Stimulated activated CD4-positive, alpha-beta T cell treated with anti-CD3 and anti-CD28 coated beads, Interleukin-15, amount 100 ng/mL, for 48 hours (primary cell): Measurements from ENCODE around the gene INTS2.
"Not testable (repeated sequence)": the region's sequence is repeated elsewhere in the genome, so short reads cannot be mapped to it uniquely, and the experiment has no call there.

ENCODE experiments used
- DNase-seq, 2 donors: peaks; one replicate each; pipeline ENCODE4 v3.0.0-alpha.2; 2020; ENCODE audit warnings: low read depth in 2 of 2

INTS2 gene

GRCh38 chr17:61887733-61888132, 40.0 kb downstream of the INTS2 start:
- not testable (repeated sequence) for DNase-seq

GRCh38 chr17:61885865-61886264, 41.9 kb downstream of the INTS2 start:
- not testable (repeated sequence) for DNase-seq

GRCh38 chr17:61884864-61885263, 42.9 kb downstream of the INTS2 start:
- DNase-seq, result no peak

- DNase-seq, result no peak
Measured at GRCh38 chr17:61880589-61881102, 47.1 kb downstream of the INTS2 start.

- DNase-seq, result no peak
Measured at GRCh38 chr17:61878984-61879612, 48.7 kb downstream of the INTS2 start.

- no peak for DNase-seq
Measured at GRCh38 chr17:61878520-61878919, 49.3 kb downstream of the INTS2 start.

- no peak for DNase-seq
Measured at GRCh38 chr17:61877837-61878236, 49.9 kb downstream of the INTS2 start.

- no peak for DNase-seq
Measured at GRCh38 chr17:61875804-61876203, 52.0 kb downstream of the INTS2 start.

- DNase-seq, result no peak
Measured at GRCh38 chr17:61875285-61875684, 52.5 kb downstream of the INTS2 start.

- no peak for DNase-seq
Measured at GRCh38 chr17:61874075-61874474, 53.7 kb downstream of the INTS2 start.

GRCh38 chr17:61872099-61872498, 55.7 kb downstream of the INTS2 start:
- no peak for DNase-seq

GRCh38 chr17:61869138-61869537, 58.6 kb downstream of the INTS2 start:
- DNase-seq, result no peak

GRCh38 chr17:61868074-61868473, 59.7 kb downstream of the INTS2 start:
- no peak for DNase-seq

GRCh38 chr17:61867033-61867432, 60.7 kb downstream of the INTS2 start:
- no peak for DNase-seq

- no peak for DNase-seq
Measured at GRCh38 chr17:61863801-61864126, 64.0 kb downstream of the INTS2 start.

- DNase-seq, result peak; percentile 87 to 89
Measured at GRCh38 chr17:61862975-61863800, 64.6 kb downstream of the INTS2 start, which contains the start of gene BRIP1. Gene BRIP1, minus strand, starts transcription at chr17:61863528. Its CDS starts 1,989 bp downstream, at chr17:61861539.

GRCh38 chr17:61862105-61862574, 65.6 kb downstream of the INTS2 start:
- no peak for DNase-seq

GRCh38 chr17:61860397-61860796, 67.4 kb downstream of the INTS2 start:
- DNase-seq, result not testable (repeated sequence)

- no peak for DNase-seq
Measured at GRCh38 chr17:61856035-61856434, 71.7 kb downstream of the INTS2 start.

GRCh38 chr17:61852857-61853256, 74.9 kb downstream of the INTS2 start:
- no peak for DNase-seq

GRCh38 chr17:61849674-61850073, 78.1 kb downstream of the INTS2 start:
- DNase-seq, result no peak

GRCh38 chr17:61848896-61849295, 78.9 kb downstream of the INTS2 start:
- DNase-seq, result no peak

- DNase-seq, result no peak
Measured at GRCh38 chr17:61848247-61848646, 79.5 kb downstream of the INTS2 start.
